PC-3 (cell line): ENCODE results near the gene ADCY2. TPM values are rescaled to one million over a fixed set of nuclear protein-coding genes. Genes with fewer than 3 reads are reported as not detected.

Experiments used
- ATAC-seq: fragments of 200-7000 bp; cut with Tn5 transposase; 2 replicates; pipeline ENCODE4 v1.9.1; 2020; ENCODE audit warnings: mild to moderate bottlenecking, moderate library complexity
- Bru-seq: library from RNA; stranded (reverse); fragments of 400-500 nt; gene quantifications from one replicate; lab custom pipeline; 2021; lab: Mats Ljungman, UMichigan
- BruChase-seq, 2 experiments: library from RNA; stranded (reverse); fragments of 400-500 nt; gene quantifications; one replicate each; lab custom pipeline; 2021; lab: Mats Ljungman, UMichigan
- BruUV-seq: library from RNA; stranded (reverse); fragments of 400-500 nt; replicated peaks from 2 replicates; lab custom pipeline; 2021; lab: Mats Ljungman, UMichigan
- CTCF ChIA-PET: fragments of 300-600 bp; sonication (Branson Sonifier 250); formaldehyde crosslinking; loops from one replicate; lab custom pipeline; 2022; ENCODE audit warnings: antibody characterized with exemption; lab: Charles Lee
- POLR2A ChIA-PET: fragments of 300-600 bp; sonication (Branson Sonifier 250); formaldehyde crosslinking; loops from one replicate; lab custom pipeline; 2022; ENCODE audit warnings: antibody characterized with exemption; ENCODE audit not compliant: unreplicated experiment; lab: Charles Lee
- DNase-seq: peaks from one replicate; pipeline ENCODE4 v3.0.0-alpha.2; 2015
- H2AFZ ChIP-seq: fragments of 300-600 bp; sonication (generic); 2 replicates; pipeline ENCODE4 v1.6.0; 2016; ENCODE audit warnings: antibody characterized with exemption, low read length
- H3F3A ChIP-seq: fragments of 300-600 bp; sonication (generic); one replicate; pipeline ENCODE4 v1.6.0; 2017; ENCODE audit warnings: antibody characterized with exemption, low read length, control low read depth, mild to moderate bottlenecking; ENCODE audit not compliant: unreplicated experiment
- H3K27ac ChIP-seq: fragments of 300-600 bp; sonication (generic); 2 replicates; pipeline ENCODE4 v1.5.1; 2016; ENCODE audit warnings: mild to moderate bottlenecking, low read length
- H3K27me3 ChIP-seq: fragments of 300-600 bp; sonication (generic); 2 replicates; pipeline ENCODE4 v1.6.1; 2016; ENCODE audit warnings: low read length, mixed read lengths
- H3K36me3 ChIP-seq: fragments of 300-600 bp; sonication (generic); 2 replicates; pipeline ENCODE4 v1.6.1; 2016; ENCODE audit warnings: low read depth, mixed run types, low read length, mixed read lengths
- H3K4me1 ChIP-seq: fragments of 300-600 bp; sonication (generic); 2 replicates; pipeline ENCODE4 v1.5.1; 2016; ENCODE audit warnings: low read length; ENCODE audit not compliant: insufficient read depth
- H3K4me2 ChIP-seq: fragments of 300-600 bp; sonication (generic); 2 replicates; pipeline ENCODE4 v1.6.0; 2016; ENCODE audit warnings: low read length
- H3K4me3 ChIP-seq: fragments of 300-600 bp; sonication (generic); 2 replicates; pipeline ENCODE4 v1.5.1; 2016; ENCODE audit warnings: mild to moderate bottlenecking, low read length, mixed read lengths
- H3K79me2 ChIP-seq: fragments of 300-600 bp; sonication (generic); 2 replicates; pipeline ENCODE4 v1.6.1; 2017; ENCODE audit warnings: low read length, mixed read lengths
- H3K9ac ChIP-seq: fragments of 300-600 bp; sonication (generic); 2 replicates; pipeline ENCODE4 v1.6.0; 2016; ENCODE audit warnings: mild to moderate bottlenecking, low read length
- H3K9me2 ChIP-seq: fragments of 300-600 bp; sonication (generic); replicated peaks from 2 replicates; pipeline ENCODE4 v1.6.1; 2016; ENCODE audit warnings: mixed run types, low read length, mixed read lengths
- H3K9me3 ChIP-seq: fragments of 300-600 bp; sonication (generic); 2 replicates; pipeline ENCODE4 v1.6.1; 2016; ENCODE audit warnings: low read length, mixed read lengths
- H4K20me1 ChIP-seq: fragments of 300-600 bp; sonication (generic); 2 replicates; pipeline ENCODE4 v1.6.1; 2016; ENCODE audit warnings: low read length, mixed read lengths
- EZH2 ChIP-seq: fragments of 300-600 bp; sonication (generic); IDR thresholded peaks from one replicate; pipeline ENCODE4 v1.6.1; 2017; ENCODE audit warnings: antibody characterized with exemption, mild to moderate bottlenecking, low read length; ENCODE audit not compliant: unreplicated experiment
- EZH2phosphoT487 ChIP-seq: fragments of 300-600 bp; sonication (generic); IDR thresholded peaks from 2 replicates; pipeline ENCODE4 v1.6.1; 2018; ENCODE audit warnings: mild to moderate bottlenecking, antibody characterized with exemption, low read length, borderline replicate concordance
- intact Hi-C: fragments of 100-400 bp; cut with micrococcal nuclease; formaldehyde crosslinking; loops from 2 replicates; pipeline ENCODE4 v1.9.0; 2023
- long read RNA-seq: library from polyadenylated mRNA; unstranded; transcript quantifications from one replicate; pipeline ENCODE4 v2.0.0, GENCODE V29; 2021; ENCODE audit not compliant: unreplicated experiment
- total RNA-seq: library from RNA; depleted of rRNA; stranded (reverse); fragments of >200 nt; gene quantifications from 2 replicates; pipeline ENCODE4 v1.2.3, GENCODE V29; 2014; rRNA removed
- TF ChIP-seq, protein P1 (sequence below): fragments of 300-600 bp; sonication (generic); conservative IDR thresholded peaks from 2 replicates; pipeline ENCODE4 v1.5.1; 2017; ENCODE audit warnings: antibody characterized with exemption, low read depth, mild to moderate bottlenecking, low read length

ADCY2 gene
- total RNA-seq (not detected in 2 replicates), Bru-seq, nascent RNA (percentile 1 among the genes with signal in this experiment), BruChase-seq, experiment 1, labeled RNA remaining after a 6-hour chase (percentile 0 among the genes with signal in this experiment), BruChase-seq, experiment 2, labeled RNA remaining after a 2-hour chase (percentile 0 among the genes with signal in this experiment)
- long read RNA-seq = 0 reads

GRCh38 chr5:7395947-7396712 is at the start of gene ADCY2:
TSS of gene ADCY2 (plus strand) at chr5:7396138. CDS start at chr5:7396297, 159 bp downstream.
- DNase-seq (peak; percentile 9), ATAC-seq (peak; percentile 35; the same call in 1 of the 2 replicates)
- Histone ChIP-seq H3K4me1 (no peaks in the 10 kb centered on the region), H3K9ac (no peak within 1 kb of the TSS), H3K36me3 (no peaks in the 10 kb centered on the region), H3K27me3 (peaks cover 45% of the 10 kb centered on the region), H3F3A (no peaks in the 10 kb centered on the region), H3K27ac (no peak within 1 kb of the TSS), H2AFZ (no peak within 1 kb of the TSS), H3K4me3 (no peak within 1 kb of the TSS), H3K4me2 (0 out of 2 replicates have a peak within 1 kb of the TSS, but pooled peaks have one; percentile 18), H3K9me3 (no peaks in the 10 kb centered on the region), H3K79me2 (no peaks in the 10 kb centered on the region), H4K20me1 (no peaks in the 10 kb centered on the region), H3K9me2 (no peaks in the 10 kb centered on the region)
- POLR2A ChIA-PET = no interaction called here
- TF ChIP-seq, protein P1, sequence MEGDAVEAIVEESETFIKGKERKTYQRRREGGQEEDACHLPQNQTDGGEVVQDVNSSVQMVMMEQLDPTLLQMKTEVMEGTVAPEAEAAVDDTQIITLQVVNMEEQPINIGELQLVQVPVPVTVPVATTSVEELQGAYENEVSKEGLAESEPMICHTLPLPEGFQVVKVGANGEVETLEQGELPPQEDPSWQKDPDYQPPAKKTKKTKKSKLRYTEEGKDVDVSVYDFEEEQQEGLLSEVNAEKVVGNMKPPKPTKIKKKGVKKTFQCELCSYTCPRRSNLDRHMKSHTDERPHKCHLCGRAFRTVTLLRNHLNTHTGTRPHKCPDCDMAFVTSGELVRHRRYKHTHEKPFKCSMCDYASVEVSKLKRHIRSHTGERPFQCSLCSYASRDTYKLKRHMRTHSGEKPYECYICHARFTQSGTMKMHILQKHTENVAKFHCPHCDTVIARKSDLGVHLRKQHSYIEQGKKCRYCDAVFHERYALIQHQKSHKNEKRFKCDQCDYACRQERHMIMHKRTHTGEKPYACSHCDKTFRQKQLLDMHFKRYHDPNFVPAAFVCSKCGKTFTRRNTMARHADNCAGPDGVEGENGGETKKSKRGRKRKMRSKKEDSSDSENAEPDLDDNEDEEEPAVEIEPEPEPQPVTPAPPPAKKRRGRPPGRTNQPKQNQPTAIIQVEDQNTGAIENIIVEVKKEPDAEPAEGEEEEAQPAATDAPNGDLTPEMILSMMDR = no peak
- TF ChIP-seq EZH2phosphoT487 (no peak), EZH2 (no peak)
- intact Hi-C loops = no loop called here
- CTCF ChIA-PET = no interaction called here
- BruUV-seq = no TSS peak

- no peak for TF ChIP-seq EZH2phosphoT487
- intact Hi-C loops = no loop called here
- BruUV-seq = no TSS peak
- H2AFZ ChIP-seq = no peak overlapping the region
- H3F3A ChIP-seq = no peaks in the 10 kb centered on the region
- no peak overlapping the region for H3K4me3 ChIP-seq
- no peaks in the 10 kb centered on the region for H3K79me2 ChIP-seq
- DNase-seq (no peak), ATAC-seq (no peak)
- no peaks in the 10 kb centered on the region for H3K9me3 ChIP-seq
- H3K36me3 ChIP-seq = no peaks in the 10 kb centered on the region
- H3K4me1 ChIP-seq = no peaks in the 10 kb centered on the region
- H4K20me1 ChIP-seq = no peaks in the 10 kb centered on the region
- H3K27ac ChIP-seq = no peak overlapping the region
- H3K9ac ChIP-seq = no peak overlapping the region
- ChIA-PET CTCF (no interaction called here), POLR2A (no interaction called here)
- no peaks in the 10 kb centered on the region for H3K9me2 ChIP-seq
- H3K4me2 ChIP-seq = no peak overlapping the region
- H3K27me3 ChIP-seq = peaks cover 8% of the 10 kb centered on the region; the same call in 1 of the 2 replicates
Observed at GRCh38 chr5:7347377-7347776, 48.6 kb upstream of the ADCY2 start.

DNA sequence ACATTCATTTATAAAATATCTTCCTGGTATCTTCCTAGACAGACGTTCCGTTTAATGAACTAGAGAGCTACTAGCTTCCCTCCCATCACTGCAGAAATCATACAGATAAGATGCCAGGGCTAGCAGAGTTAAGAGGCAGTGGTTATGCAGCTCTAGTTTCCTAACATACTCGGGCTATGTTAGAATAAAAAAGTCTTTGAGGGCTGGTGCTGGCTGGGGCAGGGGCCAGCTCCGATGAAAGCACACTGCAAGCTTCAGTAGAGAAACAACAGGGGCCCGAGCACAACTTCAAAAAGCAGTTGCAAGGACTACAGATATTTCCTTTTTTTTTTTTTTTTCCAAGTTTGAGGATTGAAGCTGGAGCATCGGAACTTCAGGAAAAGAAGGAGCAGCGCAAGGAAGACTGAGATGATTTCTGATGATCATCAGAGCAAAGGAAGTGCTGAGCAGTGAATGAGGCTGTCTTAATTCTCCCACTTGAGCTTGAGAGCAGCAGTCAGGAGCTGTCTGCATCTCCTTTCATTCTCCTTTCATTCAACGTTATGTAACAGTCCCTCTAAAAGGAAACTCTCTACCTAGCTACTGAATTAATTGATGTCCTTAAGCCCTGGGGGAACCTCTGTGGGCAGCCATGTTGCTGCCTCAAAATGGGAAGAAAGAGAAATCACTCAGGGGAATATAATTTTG is 47.6 kb upstream of the ADCY2 start:
- CTCF ChIA-PET = no interaction called here
- H3K36me3 ChIP-seq = no peaks in the 10 kb centered on the region
- no TSS peak for BruUV-seq

More for the DNA sequence above, 47.6 kb upstream of the ADCY2 start:
- intact Hi-C loops = no loop called here
- no peaks in the 10 kb centered on the region for H4K20me1 ChIP-seq
- POLR2A ChIA-PET = no interaction called here
- H3K4me2 ChIP-seq = no peak overlapping the region
- no peaks in the 10 kb centered on the region for H3K79me2 ChIP-seq
- no peaks in the 10 kb centered on the region for H3F3A ChIP-seq
- H3K9ac ChIP-seq = no peak overlapping the region
- H3K27me3 ChIP-seq = peaks cover 8% of the 10 kb centered on the region; the same call in 1 of the 2 replicates
- no peaks in the 10 kb centered on the region for H3K9me2 ChIP-seq
- no peaks in the 10 kb centered on the region for H3K4me1 ChIP-seq
- no peak overlapping the region for H2AFZ ChIP-seq
- no peak overlapping the region for H3K4me3 ChIP-seq
- TF ChIP-seq, protein P1 = no peak
- TF ChIP-seq EZH2phosphoT487 = no peak
- TF ChIP-seq EZH2 = no peak
- no peak overlapping the region for H3K27ac ChIP-seq
- H3K9me3 ChIP-seq = no peaks in the 10 kb centered on the region; the same call in 1 of the 2 replicates
- DNase-seq = no peak
- no peak for ATAC-seq
